K562 (cell line): Measurements from ENCODE around the gene HS6ST1. TPM values are rescaled to one million over a fixed set of nuclear protein-coding genes. Genes with fewer than 3 reads are reported as not detected.

Source experiments
- CREB3 ChIP-seq: fragments of 450-650 bp; conservative IDR thresholded peaks from 2 replicates; pipeline ENCODE4 v1.6.1; 2016; ENCODE audit warnings: missing genetic modification characterization, low read depth, mild to moderate bottlenecking, missing compliant biosample characterization, moderate library complexity
- ETV1 ChIP-seq: fragments of 450-650 bp; conservative IDR thresholded peaks from 2 replicates; pipeline ENCODE4 v1.6.1; 2016; ENCODE audit warnings: missing genetic modification characterization, control low read depth, low read depth, missing compliant biosample characterization
- HMGXB4 ChIP-seq: sonication (generic); formaldehyde crosslinking; IDR thresholded peaks from 2 replicates; pipeline ENCODE4 v1.8.1; 2023; ENCODE audit warnings: mild to moderate bottlenecking, missing genetic modification reagents
- HNRNPLL ChIP-seq: fragments of 200-400 bp; formaldehyde crosslinking; IDR thresholded peaks from 2 replicates; pipeline ENCODE4 v1.6.1; 2017; ENCODE audit warnings: low read length, low read depth, mild to moderate bottlenecking; ENCODE audit not compliant: poor library complexity, severe bottlenecking
- LEF1 ChIP-seq: fragments of 450-650 bp; IDR thresholded peaks from 2 replicates; pipeline ENCODE4 v1.6.1; 2016; ENCODE audit warnings: mild to moderate bottlenecking
- MTA3 ChIP-seq: fragments of 450-650 bp; formaldehyde crosslinking; IDR thresholded peaks from 2 replicates; pipeline ENCODE4 v1.6.1; 2017; ENCODE audit warnings: mild to moderate bottlenecking, borderline replicate concordance
- REST ChIP-seq, 2 experiments: fragments of 450-650 bp; formaldehyde crosslinking in 1 of 2; IDR thresholded peaks; 2 replicates each; pipeline versions ENCODE4 v1.4.0 to v1.6.1; 2014 to 2020; ENCODE audit warnings: mild to moderate bottlenecking in 2 of 2, borderline replicate concordance in 1 of 2, low read depth in 1 of 2
- TRIM24 ChIP-seq, 2 experiments: fragments of 450-650 bp; IDR thresholded peaks; 2 replicates each; pipeline ENCODE4 v1.6.1; 2016
- ZC3H8 ChIP-seq: fragments of 450-650 bp; IDR thresholded peaks from 2 replicates; pipeline ENCODE4 v1.6.1; 2017
- ZKSCAN1 ChIP-seq: fragments of 150-350 bp; IDR thresholded peaks from 2 replicates; pipeline ENCODE4 v1.6.1; 2016; ENCODE audit warnings: low read depth, low read length
- ZNF277 ChIP-seq: fragments of 250-450 bp; sonication (Bioruptor Pico); IDR thresholded peaks from 2 replicates; pipeline ENCODE4 v1.8.0; 2022; ENCODE audit warnings: inconsistent platforms, mild to moderate bottlenecking, moderate library complexity, borderline replicate concordance
- ZNF3 ChIP-seq: fragments of 250-450 bp; sonication (Bioruptor Pico); IDR thresholded peaks from 2 replicates; pipeline ENCODE4 v1.5.0; 2021; ENCODE audit warnings: mild to moderate bottlenecking, moderate library complexity
- polyA plus RNA-seq, 8 experiments: library from polyadenylated mRNA; depleted of rRNA in 4 of 8; stranded (reverse) in 5 of 8; unstranded in 3 of 8; fragments of >200 nt; fragmentation: Nextera tagmentation in 2 of 8; fragmentation: Illumina TruSeq in 1 of 8; extraction: Ambion mirVana in 2 of 8; extraction: Trizol in 1 of 8; gene quantifications; 2 replicates each; pipeline versions ENCODE4 v1.2.1 to v1.2.3, GENCODE V29; 2011 to 2014; ENCODE audit warnings: inconsistent platforms in 1 of 8, missing spikeins in 1 of 8
- total RNA-seq, 7 experiments: library from RNA; depleted of rRNA in 6 of 7; stranded (reverse); fragments of >200 nt in 6 of 7; fragmentation: Illumina TruSeq in 2 of 7; extraction: Trizol in 2 of 7; gene quantifications; 2 replicates each; pipeline versions ENCODE4 v1.2.1 to v1.2.3, GENCODE V29; 2011 to 2021; ENCODE audit warnings: low replicate concordance in 1 of 7

HS6ST1 gene
- total and polyA plus RNA-seq, 9 of the 15 experiments (the other 6 are each of a cell fraction or from before 2014, with no cell fraction given), result 0.06 to 7.4 (median 3.8) TPM

- TF ChIP-seq CREB3 (tag), result no peak
- TF ChIP-seq MTA3, result no peak
- TF ChIP-seq HMGXB4 (CRISPR knock-in tag), result no peak
- no peak for TF ChIP-seq HNRNPLL
- TF ChIP-seq ZNF3 (CRISPR knock-in tag), result no peak
- no peak for TF ChIP-seq ZC3H8
- TF ChIP-seq ZNF277 (CRISPR knock-in tag), result no peak
- TF ChIP-seq REST (IDR thresholded peaks at IDR 0.05; ENCODE audit: borderline replicate concordance), result peak; percentile 41; the same call in 1 of the 2 replicates
- TF ChIP-seq REST (CRISPR knock-in tag; IDR thresholded peaks at IDR 0.05; ENCODE audit: low read depth), result no peak
- peak in 1 of 2 experiments; percentile 70; a peak in 2 of 4 replicates for TF ChIP-seq TRIM24 (IDR thresholded peaks at IDR 0.05)
- no peak for TF ChIP-seq ETV1
- TF ChIP-seq ZKSCAN1, result no peak
- peak; percentile 55; the same call in 1 of the 2 replicates for TF ChIP-seq LEF1
Measured at GRCh38 chr2:128309280-128310093, 9.2 kb downstream of the HS6ST1 start (continued).
